ENCODE results near the gene RFXANK. TPM values are rescaled to one million over a fixed set of nuclear protein-coding genes. Genes with fewer than 3 reads are reported as not detected.
A peak's percentile ranks its signal among the peaks of the same experiment; 100 is the strongest.

RFXANK gene
- total and polyA plus RNA-seq, 9 of the 15 experiments (the other 6 are each of a cell fraction or from before 2014, with no cell fraction given), result 68.6 to 181 (median 150) TPM

GRCh38 chr19:19192078-19192882 is at the start of gene RFXANK, which contains the start of gene BORCS8 (continued):
- TF ChIP-seq ZNF511 (CRISPR knock-in tag; IDR thresholded peaks at IDR 0.05), result peak; percentile 87; the same call in 1 of the 2 replicates
- TF ChIP-seq NCOA1 (IDR thresholded peaks at IDR 0.05; ENCODE audit: low read depth), result peak; percentile 99
- peak; percentile 88 for TF ChIP-seq HCFC1 (IDR thresholded peaks at IDR 0.05; ENCODE audit: low read depth, low read length)
- TF ChIP-seq, protein P1, sequence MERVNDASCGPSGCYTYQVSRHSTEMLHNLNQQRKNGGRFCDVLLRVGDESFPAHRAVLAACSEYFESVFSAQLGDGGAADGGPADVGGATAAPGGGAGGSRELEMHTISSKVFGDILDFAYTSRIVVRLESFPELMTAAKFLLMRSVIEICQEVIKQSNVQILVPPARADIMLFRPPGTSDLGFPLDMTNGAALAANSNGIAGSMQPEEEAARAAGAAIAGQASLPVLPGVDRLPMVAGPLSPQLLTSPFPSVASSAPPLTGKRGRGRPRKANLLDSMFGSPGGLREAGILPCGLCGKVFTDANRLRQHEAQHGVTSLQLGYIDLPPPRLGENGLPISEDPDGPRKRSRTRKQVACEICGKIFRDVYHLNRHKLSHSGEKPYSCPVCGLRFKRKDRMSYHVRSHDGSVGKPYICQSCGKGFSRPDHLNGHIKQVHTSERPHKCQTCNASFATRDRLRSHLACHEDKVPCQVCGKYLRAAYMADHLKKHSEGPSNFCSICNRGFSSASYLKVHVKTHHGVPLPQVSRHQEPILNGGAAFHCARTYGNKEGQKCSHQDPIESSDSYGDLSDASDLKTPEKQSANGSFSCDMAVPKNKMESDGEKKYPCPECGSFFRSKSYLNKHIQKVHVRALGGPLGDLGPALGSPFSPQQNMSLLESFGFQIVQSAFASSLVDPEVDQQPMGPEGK (CRISPR knock-in tag; IDR thresholded peaks at IDR 0.05; ENCODE audit: borderline replicate concordance), result no peak
- TF ChIP-seq BCL6 (CRISPR knock-in tag; IDR thresholded peaks at IDR 0.05), result no peak
- TF ChIP-seq TCF15 (CRISPR knock-in tag; IDR thresholded peaks at IDR 0.05), result no peak
- TF ChIP-seq HMG20B (CRISPR knock-in tag; IDR thresholded peaks at IDR 0.05), result no peak
- peak; percentile 78 for TF ChIP-seq TAF7 (tag; IDR thresholded peaks at IDR 0.05)
- TF ChIP-seq, protein P2, sequence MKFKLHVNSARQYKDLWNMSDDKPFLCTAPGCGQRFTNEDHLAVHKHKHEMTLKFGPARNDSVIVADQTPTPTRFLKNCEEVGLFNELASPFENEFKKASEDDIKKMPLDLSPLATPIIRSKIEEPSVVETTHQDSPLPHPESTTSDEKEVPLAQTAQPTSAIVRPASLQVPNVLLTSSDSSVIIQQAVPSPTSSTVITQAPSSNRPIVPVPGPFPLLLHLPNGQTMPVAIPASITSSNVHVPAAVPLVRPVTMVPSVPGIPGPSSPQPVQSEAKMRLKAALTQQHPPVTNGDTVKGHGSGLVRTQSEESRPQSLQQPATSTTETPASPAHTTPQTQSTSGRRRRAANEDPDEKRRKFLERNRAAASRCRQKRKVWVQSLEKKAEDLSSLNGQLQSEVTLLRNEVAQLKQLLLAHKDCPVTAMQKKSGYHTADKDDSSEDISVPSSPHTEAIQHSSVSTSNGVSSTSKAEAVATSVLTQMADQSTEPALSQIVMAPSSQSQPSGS (CRISPR knock-in tag; IDR thresholded peaks at IDR 0.05), result no peak
- no peak for TF ChIP-seq ZKSCAN3 (CRISPR knock-in tag; IDR thresholded peaks at IDR 0.05)
- TF ChIP-seq NFRKB (IDR thresholded peaks at IDR 0.05; ENCODE audit: low read depth), result peak; percentile 74
- peak; percentile 64; the same call in 1 of the 2 replicates for TF ChIP-seq TARDBP (IDR thresholded peaks at IDR 0.05)
- 0 out of 2 replicates have a peak, but pooled peaks have one; percentile 23 for TF ChIP-seq CHCHD3 (CRISPR knock-in tag; IDR thresholded peaks at IDR 0.05)
- TF ChIP-seq ZBTB43 (CRISPR knock-in tag; IDR thresholded peaks at IDR 0.05), result 0 out of 2 replicates have a peak, but pooled peaks have one; percentile 29
- peak; percentile 92 for TF ChIP-seq POLR2G (IDR thresholded peaks at IDR 0.05; ENCODE audit: low read depth, low read length)
- no peak for TF ChIP-seq SRF (CRISPR knock-in tag; IDR thresholded peaks at IDR 0.05)
- no peak for TF ChIP-seq RFX7 (CRISPR knock-in tag; IDR thresholded peaks at IDR 0.05)
- no peak for TF ChIP-seq BACH1 (tag; IDR thresholded peaks at IDR 0.05)
- TF ChIP-seq STAG1 (CRISPR knock-in tag; IDR thresholded peaks at IDR 0.05; ENCODE audit: borderline replicate concordance), result no peak
- TF ChIP-seq, protein P3, sequence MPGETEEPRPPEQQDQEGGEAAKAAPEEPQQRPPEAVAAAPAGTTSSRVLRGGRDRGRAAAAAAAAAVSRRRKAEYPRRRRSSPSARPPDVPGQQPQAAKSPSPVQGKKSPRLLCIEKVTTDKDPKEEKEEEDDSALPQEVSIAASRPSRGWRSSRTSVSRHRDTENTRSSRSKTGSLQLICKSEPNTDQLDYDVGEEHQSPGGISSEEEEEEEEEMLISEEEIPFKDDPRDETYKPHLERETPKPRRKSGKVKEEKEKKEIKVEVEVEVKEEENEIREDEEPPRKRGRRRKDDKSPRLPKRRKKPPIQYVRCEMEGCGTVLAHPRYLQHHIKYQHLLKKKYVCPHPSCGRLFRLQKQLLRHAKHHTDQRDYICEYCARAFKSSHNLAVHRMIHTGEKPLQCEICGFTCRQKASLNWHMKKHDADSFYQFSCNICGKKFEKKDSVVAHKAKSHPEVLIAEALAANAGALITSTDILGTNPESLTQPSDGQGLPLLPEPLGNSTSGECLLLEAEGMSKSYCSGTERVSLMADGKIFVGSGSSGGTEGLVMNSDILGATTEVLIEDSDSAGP (CRISPR knock-in tag; IDR thresholded peaks at IDR 0.05), result peak; percentile 96

Data from K562 (cell line).